ENCODE measurements around the gene TUBA1C.

The TUBA1C gene

DNA sequence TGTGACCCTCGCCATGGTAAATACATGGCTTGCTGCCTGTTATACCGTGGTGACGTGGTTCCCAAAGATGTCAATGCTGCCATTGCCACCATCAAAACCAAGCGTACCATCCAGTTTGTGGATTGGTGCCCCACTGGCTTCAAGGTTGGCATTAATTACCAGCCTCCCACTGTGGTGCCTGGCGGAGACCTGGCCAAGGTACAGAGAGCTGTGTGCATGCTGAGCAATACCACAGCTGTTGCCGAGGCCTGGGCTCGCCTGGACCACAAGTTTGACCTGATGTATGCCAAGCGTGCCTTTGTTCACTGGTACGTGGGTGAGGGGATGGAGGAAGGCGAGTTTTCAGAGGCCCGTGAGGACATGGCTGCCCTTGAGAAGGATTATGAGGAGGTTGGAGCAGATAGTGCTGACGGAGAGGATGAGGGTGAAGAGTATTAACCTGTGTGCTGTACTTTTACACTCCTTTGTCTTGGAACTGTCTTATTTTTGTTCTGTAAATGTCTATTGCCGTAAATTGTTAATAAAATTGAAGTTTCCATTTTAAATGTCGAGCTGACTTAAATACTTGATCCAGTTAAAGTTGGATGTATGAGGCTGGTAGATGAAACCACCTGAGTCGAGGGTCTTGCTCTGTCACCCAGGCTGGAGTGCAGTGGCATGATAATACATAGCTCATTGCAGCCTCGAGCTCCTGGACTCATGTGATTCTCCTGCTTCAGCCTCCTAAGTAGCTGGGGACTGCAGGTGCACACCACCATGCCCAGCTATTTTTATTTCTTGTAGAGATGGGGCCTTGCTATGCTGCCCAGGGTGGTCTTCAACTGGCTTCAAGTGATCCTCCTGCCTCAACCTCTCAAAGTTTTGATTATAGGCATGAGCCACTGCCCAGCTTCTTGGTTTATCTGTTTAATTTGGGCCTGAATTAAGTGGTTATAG lies 8.2 kb downstream of the TUBA1C start:
- POLR2A ChIA-PET = no interaction called here
- TF ChIP-seq, protein P1, sequence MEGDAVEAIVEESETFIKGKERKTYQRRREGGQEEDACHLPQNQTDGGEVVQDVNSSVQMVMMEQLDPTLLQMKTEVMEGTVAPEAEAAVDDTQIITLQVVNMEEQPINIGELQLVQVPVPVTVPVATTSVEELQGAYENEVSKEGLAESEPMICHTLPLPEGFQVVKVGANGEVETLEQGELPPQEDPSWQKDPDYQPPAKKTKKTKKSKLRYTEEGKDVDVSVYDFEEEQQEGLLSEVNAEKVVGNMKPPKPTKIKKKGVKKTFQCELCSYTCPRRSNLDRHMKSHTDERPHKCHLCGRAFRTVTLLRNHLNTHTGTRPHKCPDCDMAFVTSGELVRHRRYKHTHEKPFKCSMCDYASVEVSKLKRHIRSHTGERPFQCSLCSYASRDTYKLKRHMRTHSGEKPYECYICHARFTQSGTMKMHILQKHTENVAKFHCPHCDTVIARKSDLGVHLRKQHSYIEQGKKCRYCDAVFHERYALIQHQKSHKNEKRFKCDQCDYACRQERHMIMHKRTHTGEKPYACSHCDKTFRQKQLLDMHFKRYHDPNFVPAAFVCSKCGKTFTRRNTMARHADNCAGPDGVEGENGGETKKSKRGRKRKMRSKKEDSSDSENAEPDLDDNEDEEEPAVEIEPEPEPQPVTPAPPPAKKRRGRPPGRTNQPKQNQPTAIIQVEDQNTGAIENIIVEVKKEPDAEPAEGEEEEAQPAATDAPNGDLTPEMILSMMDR (IDR thresholded peaks at IDR 0.05; ENCODE audit: insufficient read depth, low read length, missing control alignments) = no peak
- CTCF ChIA-PET = interaction anchor here (0.8 to 2.6 kb wide), 5 partner anchors 10 to 75 kb away, joined by 3 to 26 read pairs (median 3); partner anchors contain the start of gene PRPH
- no peak for DNase-seq (ENCODE audit: low read depth, low spot score)
- no peak overlapping the region for H3K4me3 ChIP-seq (ENCODE audit: low read depth, low read length)

GRCh38 chr12:49273726-49274395 lies 9.0 kb downstream of the TUBA1C start:
- no peak overlapping the region for H3K4me3 ChIP-seq (ENCODE audit: low read depth, low read length)
- ChIA-PET POLR2A (no interaction called here), CTCF (interaction anchor here (0.9 to 2.6 kb wide), 4 partner anchors 14 to 74 kb away, joined by 3 to 26 read pairs (median 3); partner anchors contain the start of gene PRPH)
- TF ChIP-seq, protein P1 (IDR thresholded peaks at IDR 0.05; ENCODE audit: insufficient read depth, low read length, missing control alignments) = no peak
- no peak for DNase-seq (ENCODE audit: low read depth, low spot score)

GRCh38 chr12:49274396-49275069 lies 9.7 kb downstream of the TUBA1C start:
- DNase-seq (ENCODE audit: low read depth, low spot score) = no peak
- ChIA-PET POLR2A (no interaction called here), CTCF (interaction anchor here (0.7 to 2.9 kb wide), 4 partner anchors 13 to 306 kb away, joined by 3 to 26 read pairs (median 6); no protein-coding TSS in a partner anchor)
- TF ChIP-seq, protein P1 (IDR thresholded peaks at IDR 0.05; ENCODE audit: insufficient read depth, low read length, missing control alignments) = no peak
- H3K4me3 ChIP-seq (ENCODE audit: low read depth, low read length) = no peak overlapping the region

GRCh38 chr12:49276304-49277290 lies 11.7 kb downstream of the TUBA1C start:
- H3K4me3 ChIP-seq (ENCODE audit: low read depth, low read length) = no peak overlapping the region
- TF ChIP-seq, protein P1 (IDR thresholded peaks at IDR 0.05; ENCODE audit: insufficient read depth, low read length, missing control alignments) = no peak
- ChIA-PET CTCF (interaction anchor here (0.7 to 2.9 kb wide), 6 partner anchors 9 to 82 kb away, joined by 3 to 26 read pairs (median 5); no protein-coding TSS in a partner anchor), POLR2A (interaction anchor here (0.7 to 1.5 kb wide), 2 partner anchors 8 to 11 kb away, joined by 3 to 6 read pairs; no protein-coding TSS in a partner anchor)
- DNase-seq (ENCODE audit: low read depth, low spot score) = no peak

GRCh38 chr12:49277466-49277865 lies 12.6 kb downstream of the TUBA1C start:
- POLR2A ChIA-PET = interaction anchor here (1.5 kb wide), 1 partner anchor 9 kb away, joined by 6 read pairs; no protein-coding TSS in a partner anchor
- CTCF ChIA-PET = interaction anchor here (1.3 to 2.9 kb wide), 3 partner anchors 9 to 19 kb away, joined by 4 to 26 read pairs (median 6); no protein-coding TSS in a partner anchor
- H3K4me3 ChIP-seq (ENCODE audit: low read depth, low read length) = no peak overlapping the region
- TF ChIP-seq, protein P1 (IDR thresholded peaks at IDR 0.05; ENCODE audit: insufficient read depth, low read length, missing control alignments) = no peak
- DNase-seq (ENCODE audit: low read depth, low spot score) = no peak

Data from AG04449 (cell line).